Colonic mucosa (tissue), 4 donors: ENCODE results near the gene DNAH8. TPM values are rescaled to one million over a fixed set of nuclear protein-coding genes. Genes with fewer than 3 reads are reported as not detected.

Experiments
- DNase-seq: peaks from one replicate; pipeline ENCODE4 v3.0.0-alpha.2; 2020
- H3K27ac ChIP-seq: fragments of 200-600 bp; one replicate; pipeline ENCODE4 v1.8.0; 2021
- H3K27me3 ChIP-seq: fragments of 200-600 bp; one replicate; pipeline ENCODE4 v1.8.0; 2021
- H3K36me3 ChIP-seq: fragments of 200-600 bp; one replicate; pipeline ENCODE4 v1.8.0; 2021
- H3K4me1 ChIP-seq: fragments of 200-600 bp; one replicate; pipeline ENCODE4 v1.8.0; 2021; ENCODE audit warnings: mild to moderate bottlenecking
- H3K4me3 ChIP-seq: fragments of 200-600 bp; one replicate; pipeline ENCODE4 v1.8.0; 2021
- H3K9ac ChIP-seq, 2 donors: one replicate each; pipeline ENCODE4 v1.7.0; 2013; ENCODE audit warnings: control low read depth in 2 of 2, low read depth in 2 of 2, low read length in 2 of 2
- H3K9me3 ChIP-seq: fragments of 200-600 bp; one replicate; pipeline ENCODE4 v1.8.0; 2021
- CTCF ChIP-seq: fragments of 200-600 bp; IDR thresholded peaks from one replicate; pipeline ENCODE4 v1.8.0; 2022; ENCODE audit warnings: antibody characterized with exemption, mild to moderate bottlenecking
- intact Hi-C: fragments of 100-400 bp; cut with DNase I; formaldehyde crosslinking; loops from one replicate; pipeline ENCODE4 v1.14.1; 2022
- total RNA-seq, 2 donors: library from RNA; stranded (reverse); fragmentation: NEBNext Ultra II Directional in 1 of 2; extraction: Animal tissue kit (Norgen Biotek cat#: 25700) in 1 of 2; gene quantifications; one replicate each; pipeline ENCODE4 v1.2.1, GENCODE V29; 2021
- donor health status: healthy.
- donor health status: DM: no; HTN: no; CAD: no.
- donor health status: DM: no; HTN: no; CAD: no.

Gene DNAH8
- total RNA-seq, 2 donors from 2014 or later = not detected

GRCh38 chr6:38730140-38730862, 15.2 kb downstream of the DNAH8 start:
- Histone ChIP-seq H3K27me3 (no peaks in the 10 kb centered on the region), H3K4me1 (no peaks in the 10 kb centered on the region), H3K36me3 (no peaks in the 10 kb centered on the region), H3K27ac (no peak overlapping the region), H3K9ac (no peak overlapping the region), H3K4me3 (no peak overlapping the region), H3K9me3 (no peaks in the 10 kb centered on the region)
- intact Hi-C loops = no loop called here
- no peak for DNase-seq
- no peak for TF ChIP-seq CTCF

- no peak overlapping the region for H3K27ac ChIP-seq
- H3K9ac ChIP-seq = no peak overlapping the region
- TF ChIP-seq CTCF = no peak
- DNase-seq = no peak
- no peak overlapping the region for H3K4me3 ChIP-seq
- no peaks in the 10 kb centered on the region for H3K4me1 ChIP-seq
- H3K36me3 ChIP-seq = no peaks in the 10 kb centered on the region
- no peaks in the 10 kb centered on the region for H3K27me3 ChIP-seq
- intact Hi-C loops = no loop called here
- no peaks in the 10 kb centered on the region for H3K9me3 ChIP-seq
These were observed 21.8 kb downstream of the DNAH8 start for GRCh38 chr6:38736951-38737350.

- no peaks in the 10 kb centered on the region for H3K9me3 ChIP-seq
- H3K9ac ChIP-seq = no peak overlapping the region
- no peaks in the 10 kb centered on the region for H3K36me3 ChIP-seq
- no peak overlapping the region for H3K4me3 ChIP-seq
- no peak for DNase-seq
- H3K4me1 ChIP-seq = no peaks in the 10 kb centered on the region
- TF ChIP-seq CTCF = no peak
- intact Hi-C loops = no loop called here
- H3K27ac ChIP-seq = no peak overlapping the region
- no peaks in the 10 kb centered on the region for H3K27me3 ChIP-seq
These were observed 23.1 kb downstream of the DNAH8 start for GRCh38 chr6:38738261-38738660.

GRCh38 chr6:38739532-38739931, 24.4 kb downstream of the DNAH8 start:
- Histone ChIP-seq H3K27me3 (no peaks in the 10 kb centered on the region), H3K36me3 (no peaks in the 10 kb centered on the region), H3K9ac (no peak overlapping the region), H3K27ac (no peak overlapping the region), H3K9me3 (no peaks in the 10 kb centered on the region), H3K4me3 (no peak overlapping the region), H3K4me1 (no peaks in the 10 kb centered on the region)
- DNase-seq = no peak
- intact Hi-C loops = no loop called here
- TF ChIP-seq CTCF = no peak

DNA sequence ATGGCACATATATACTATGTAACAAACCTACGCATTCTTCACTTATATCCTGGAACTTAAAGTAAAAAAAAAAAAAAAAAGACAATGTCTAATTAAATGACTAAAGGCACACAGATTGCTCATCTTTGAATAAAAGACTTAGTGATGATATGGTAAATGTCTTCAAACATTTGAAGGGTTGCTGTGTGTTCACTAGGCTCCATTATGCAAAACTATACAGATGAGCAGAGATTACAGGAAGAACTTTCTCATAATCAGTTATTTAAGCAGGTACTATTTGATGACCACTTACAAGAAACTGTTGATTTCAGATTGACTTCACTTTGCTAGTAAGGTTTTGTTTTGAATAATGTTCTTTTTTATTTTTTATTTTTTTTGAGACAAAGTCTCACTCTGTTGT, 34.4 kb downstream of the DNAH8 start:
- no peak overlapping the region for H3K27ac ChIP-seq

More for the DNA sequence above, 34.4 kb downstream of the DNAH8 start:
- DNase-seq = no peak
- Histone ChIP-seq H3K27me3 (no peaks in the 10 kb centered on the region), H3K9me3 (no peaks in the 10 kb centered on the region), H3K9ac (no peak overlapping the region), H3K36me3 (no peaks in the 10 kb centered on the region), H3K4me3 (no peak overlapping the region), H3K4me1 (no peaks in the 10 kb centered on the region)
- intact Hi-C loops = no loop called here
- no peak for TF ChIP-seq CTCF
